Naive thymus-derived CD8-positive, alpha-beta T cell (primary cell): ENCODE results near the gene ASF1B. TPM values are rescaled to one million over a fixed set of nuclear protein-coding genes. Genes with fewer than 3 reads are reported as not detected.

Source experiments
- ATAC-seq, 2 donors: fragments of 150-1000 bp; cut with Tn5 transposase in 1 of 2; sonication (Bioruptor Pico), chemical (Tn5 transposase) in 1 of 2; 1 replicate in 1 of 2; 2 replicates in 1 of 2; pipeline ENCODE4 v1.10.0; 2021; ENCODE audit warnings: mild to moderate bottlenecking in 2 of 2, moderate library complexity in 2 of 2
- POLR2A ChIA-PET: fragments of 350-600 bp; sonication (Branson Sonifier 250); formaldehyde crosslinking; loops from one replicate; lab custom pipeline; 2021; ENCODE audit warnings: antibody characterized with exemption; lab: Charles Lee
- DNase-seq, 10 donors: peaks; one replicate each; pipeline versions ENCODE4 v3.0.0 to v3.0.0-alpha.2; 2020 to 2022
- H3K27ac Mint-ChIP-seq, 10 donors: one replicate each; pipeline ENCODE4 v1.8.0; 2020 to 2022; ENCODE audit warnings: mild to moderate bottlenecking in 10 of 10, mixed read lengths in 10 of 10, moderate library complexity in 4 of 10, inconsistent platforms in 1 of 10
- H3K27me3 Mint-ChIP-seq, 5 donors: one replicate each; pipeline ENCODE4 v1.8.0; 2021 to 2022; ENCODE audit warnings: mixed read lengths in 5 of 5
- H3K36me3 Mint-ChIP-seq, 3 donors: one replicate each; pipeline ENCODE4 v1.8.0; 2020 to 2022; ENCODE audit warnings: mixed read lengths in 3 of 3, mild to moderate bottlenecking in 2 of 3, inconsistent platforms in 1 of 3
- H3K4me1 Mint-ChIP-seq, 4 donors: one replicate each; pipeline ENCODE4 v1.8.0; 2021 to 2022; ENCODE audit warnings: mixed read lengths in 4 of 4
- H3K4me3 Mint-ChIP-seq, 10 donors: one replicate each; pipeline ENCODE4 v1.8.0; 2020 to 2022; ENCODE audit warnings: mild to moderate bottlenecking in 10 of 10, mixed read lengths in 10 of 10, moderate library complexity in 6 of 10, inconsistent platforms in 1 of 10
- H3K9me3 Mint-ChIP-seq, 9 donors: one replicate each; pipeline ENCODE4 v1.8.0; 2020 to 2022; ENCODE audit warnings: mixed read lengths in 9 of 9, mild to moderate bottlenecking in 3 of 9, inconsistent platforms in 1 of 9, moderate library complexity in 1 of 9
- polyA plus RNA-seq, 3 donors: library from polyadenylated mRNA; unstranded; fragments of 300-500 nt; fragmentation: Illumina TruSeq; gene quantifications; one replicate each; pipeline ENCODE4 v1.2.3, GENCODE V29; 2021
- total RNA-seq, 8 experiments: library from RNA in 2 of 8; stranded (reverse) in 2 of 8; gene quantifications; one replicate each; pipeline ENCODE4 v1.2.3 and lab custom pipeline; 2021 to 2026

ASF1B gene
- total and polyA plus RNA-seq, 5 experiments from 2014 or later = 2.3 to 4.6 (median 3.7) TPM

GRCh38 chr19:14089412-14089661 lies 47.1 kb downstream of the ASF1B start:
- Mint-ChIP-seq H3K9me3 (peaks cover 0 to 11% (median 0%) of the 10 kb centered on the region in 9 donors), H3K4me1 (peaks cover 16 to 26% (median 18%) of the 10 kb centered on the region in 4 donors), H3K4me3 (peak overlapping the region; percentile 66 to 94 (median 86)), H3K36me3 (peaks cover 4 to 16% (median 11%) of the 10 kb centered on the region in 3 donors), H3K27me3 (peaks cover 0 to 2% (median 0%) of the 10 kb centered on the region in 5 donors), H3K27ac (peak overlapping the region in 9 of 10 donors; percentile 41 to 93 (median 76))
- ATAC-seq = no peak
- DNase-seq = peak in 3 of 10 donors; percentile 35 to 43 (median 42)
- POLR2A ChIA-PET = interaction anchor here (0.9 to 2.1 kb wide), 7 partner anchors 14 to 207 kb away, joined by 3 to 9 read pairs (median 3); partner anchors contain the start of genes ASF1B, IL27RA and PRKACA

GRCh38 chr19:14088634-14089411 lies 47.6 kb downstream of the ASF1B start:
- ATAC-seq (no peak), DNase-seq (no peak)
- peaks cover 0 to 11% (median 0%) of the 10 kb centered on the region in 9 donors for H3K9me3 Mint-ChIP-seq
- peaks cover 16 to 26% (median 18%) of the 10 kb centered on the region in 4 donors for H3K4me1 Mint-ChIP-seq
- peaks cover 0 to 2% (median 0%) of the 10 kb centered on the region in 5 donors for H3K27me3 Mint-ChIP-seq
- POLR2A ChIA-PET = interaction anchor here (0.9 to 2.1 kb wide), 7 partner anchors 13 to 207 kb away, joined by 3 to 9 read pairs (median 3); partner anchors contain the start of genes ASF1B, IL27RA and PRKACA
- H3K36me3 Mint-ChIP-seq = peaks cover 4 to 16% (median 11%) of the 10 kb centered on the region in 3 donors
- peak overlapping the region; percentile 66 to 94 (median 86) for H3K4me3 Mint-ChIP-seq
- H3K27ac Mint-ChIP-seq = peak overlapping the region in 9 of 10 donors; percentile 41 to 93 (median 90)

GRCh38 chr19:14086098-14086497 lies 50.3 kb downstream of the ASF1B start:
- H3K27me3 Mint-ChIP-seq = no peaks in the 10 kb centered on the region
- DNase-seq (no peak), ATAC-seq (no peak)
- no peak overlapping the region for H3K27ac Mint-ChIP-seq
- no peaks in the 10 kb centered on the region for H3K9me3 Mint-ChIP-seq
- POLR2A ChIA-PET = interaction anchor here (1.2 kb wide), 1 partner anchor 30 kb away, joined by 3 read pairs; no protein-coding TSS in a partner anchor
- H3K36me3 Mint-ChIP-seq = peaks cover 1 to 16% (median 4%) of the 10 kb centered on the region in 3 donors
- H3K4me1 Mint-ChIP-seq = peaks cover 12 to 27% (median 18%) of the 10 kb centered on the region in 4 donors
- H3K4me3 Mint-ChIP-seq = no peak overlapping the region

GRCh38 chr19:14085309-14085995 lies 50.9 kb downstream of the ASF1B start, which contains the start of gene C19orf67:
TSS of gene C19orf67 (minus strand) at chr19:14085783. CDS start at chr19:14085627, 156 bp downstream.
- ATAC-seq = no peak
- POLR2A ChIA-PET = no interaction called here
- H3K27ac Mint-ChIP-seq = peak within 1 kb of the TSS in 2 of 10 donors; percentile 43 to 86

GRCh38 chr19:14082675-14082960 lies 53.8 kb downstream of the ASF1B start:
- POLR2A ChIA-PET = interaction anchor here (0.6 to 3.2 kb wide), 11 partner anchors 7 to 295 kb away, joined by 3 to 16 read pairs (median 8); partner anchors contain the start of genes ASF1B, IL27RA and PRKACA
- Mint-ChIP-seq H3K27ac (peak overlapping the region in 7 of 10 donors; percentile 8 to 90 (median 50)), H3K4me1 (peaks cover 8 to 25% (median 19%) of the 10 kb centered on the region in 4 donors), H3K27me3 (no peaks in the 10 kb centered on the region), H3K4me3 (peak overlapping the region; percentile 36 to 98 (median 95)), H3K9me3 (no peaks in the 10 kb centered on the region), H3K36me3 (peaks cover 0 to 2% (median 0%) of the 10 kb centered on the region in 3 donors)
- ATAC-seq (no peak), DNase-seq (no peak)

More at GRCh38 chr19:14085309-14085995, 50.9 kb downstream of the ASF1B start, which contains the start of gene C19orf67:
- DNase-seq = no peak
- H3K36me3 Mint-ChIP-seq = peaks cover 1 to 16% (median 4%) of the 10 kb centered on the region in 3 donors
- H3K4me3 Mint-ChIP-seq = peak within 1 kb of the TSS in 1 of 10 donors; percentile 71
- peaks cover 13 to 33% (median 21%) of the 10 kb centered on the region in 4 donors for H3K4me1 Mint-ChIP-seq
- no peaks in the 10 kb centered on the region for H3K9me3 Mint-ChIP-seq
- H3K27me3 Mint-ChIP-seq = no peaks in the 10 kb centered on the region

GRCh38 chr19:14081797-14082674 lies 54.4 kb downstream of the ASF1B start:
- peak overlapping the region; percentile 74 to 99 (median 97) for H3K27ac Mint-ChIP-seq
- H3K36me3 Mint-ChIP-seq = peaks cover 0 to 2% (median 0%) of the 10 kb centered on the region in 3 donors
- DNase-seq (peak in 3 of 10 donors; percentile 20 to 44 (median 29)), ATAC-seq (peak; percentile 20 to 48)
- POLR2A ChIA-PET = interaction anchor here (0.6 to 3.2 kb wide), 19 partner anchors 8 to 436 kb away, joined by 3 to 16 read pairs (median 5); partner anchors contain the start of genes ASF1B, DNAJB1, IL27RA and PRKACA
- peaks cover 8 to 29% (median 19%) of the 10 kb centered on the region in 4 donors for H3K4me1 Mint-ChIP-seq
- H3K4me3 Mint-ChIP-seq = peak overlapping the region; percentile 84 to 98 (median 95)
- H3K27me3 Mint-ChIP-seq = no peaks in the 10 kb centered on the region
- H3K9me3 Mint-ChIP-seq = no peaks in the 10 kb centered on the region

- peak overlapping the region; percentile 74 to 99 (median 97) for H3K27ac Mint-ChIP-seq
- POLR2A ChIA-PET = interaction anchor here (0.6 to 3.2 kb wide), 26 partner anchors 9 to 437 kb away, joined by 3 to 16 read pairs (median 4); partner anchors contain the start of genes ASF1B, DCAF15, DNAJB1 and IL27RA
- H3K9me3 Mint-ChIP-seq = no peaks in the 10 kb centered on the region
- peak; percentile 93 to 96 for ATAC-seq
- DNase-seq = peak; percentile 96 to 100 (median 99)
- peaks cover 8 to 29% (median 19%) of the 10 kb centered on the region in 4 donors for H3K4me1 Mint-ChIP-seq
- H3K4me3 Mint-ChIP-seq = peak overlapping the region; percentile 84 to 98 (median 95)
- no peaks in the 10 kb centered on the region for H3K27me3 Mint-ChIP-seq
- peaks cover 0 to 2% (median 0%) of the 10 kb centered on the region in 3 donors for H3K36me3 Mint-ChIP-seq
Observed at GRCh38 chr19:14080887-14081796, 55.2 kb downstream of the ASF1B start.

GRCh38 chr19:14078411-14078810 lies 58.0 kb downstream of the ASF1B start:
- no peak for DNase-seq
- Mint-ChIP-seq H3K9me3 (no peaks in the 10 kb centered on the region), H3K4me3 (peak overlapping the region in 1 of 10 donors; percentile 24), H3K4me1 (peaks cover 12 to 46% (median 35%) of the 10 kb centered on the region in 4 donors), H3K36me3 (no peaks in the 10 kb centered on the region), H3K27ac (no peak overlapping the region), H3K27me3 (no peaks in the 10 kb centered on the region)
- no peak for ATAC-seq
- POLR2A ChIA-PET = interaction anchor here (0.7 to 1.4 kb wide), 7 partner anchors 11 to 294 kb away, joined by 3 to 12 read pairs (median 4); partner anchors contain the start of gene ASF1B

GRCh38 chr19:14073925-14074838 lies 62.2 kb downstream of the ASF1B start:
- Mint-ChIP-seq H3K4me1 (peaks cover 7 to 23% (median 17%) of the 10 kb centered on the region in 4 donors), H3K27ac (peak overlapping the region; percentile 41 to 97 (median 83)), H3K27me3 (no peaks in the 10 kb centered on the region), H3K9me3 (no peaks in the 10 kb centered on the region), H3K4me3 (peak overlapping the region; percentile 84 to 97 (median 92)), H3K36me3 (no peaks in the 10 kb centered on the region)
- DNase-seq (peak in 2 of 10 donors; percentile 19 to 36), ATAC-seq (peak; percentile 4 to 15)
- POLR2A ChIA-PET = interaction anchor here (0.6 to 1.6 kb wide), 11 partner anchors 13 to 195 kb away, joined by 3 to 7 read pairs (median 4); partner anchors contain the start of genes ASF1B, IL27RA and RFX1
